Placental epithelial cell (primary cell): ENCODE results near the gene OR8B2. TPM values are rescaled to one million over a fixed set of nuclear protein-coding genes. Genes with fewer than 3 reads are reported as not detected.

Experiments used
- total RNA-seq: library from RNA; depleted of rRNA; stranded (reverse); fragments of >200 nt; gene quantifications from 2 replicates; pipeline ENCODE4 v1.2.3, GENCODE V29; 2012

OR8B2 gene
- total RNA-seq: not detected in 2 replicates

GRCh38 chr11:124384399-124384798, at the start of gene OR8B2:
Gene OR8B2, minus strand, starts transcription at chr11:124384499. Its CDS starts 1,156 bp downstream, at chr11:124383343.

GRCh38 chr11:124424384-124424921, 40.2 kb upstream of the OR8B2 start, which contains the start of gene OR8B4:
Gene OR8B4, minus strand, starts transcription at chr11:124424871. Its CDS starts 0 bp downstream, at chr11:124424871.

GRCh38 chr11:124398924-124399323, 14.6 kb upstream of the OR8B2 start, which contains the start of gene OR8B3:
Gene OR8B3, minus strand, starts transcription at chr11:124399024. Its CDS starts 1,673 bp downstream, at chr11:124397351.

Other genes with a start within 250 kb of the OR8B2 start
- not detected in 2 replicates for gene OR10D3, start 201.2 kb downstream of the OR8B2 start, total RNA-seq
- gene OR8G1, start 143.4 kb downstream of the OR8B2 start, total RNA-seq: not detected in 2 replicates
- not detected in 2 replicates for gene OR8G5, start 128.1 kb downstream of the OR8B2 start, total RNA-seq
- not detected in 2 replicates for gene OR8D1, start 70.5 kb downstream of the OR8B2 start, total RNA-seq
- gene OR8D2, start 64.3 kb downstream of the OR8B2 start, total RNA-seq: not detected in 2 replicates
- not detected in 2 replicates for gene OR8B3, start 14.5 kb upstream of the OR8B2 start, total RNA-seq
- gene OR8B4, start 40.4 kb upstream of the OR8B2 start, total RNA-seq: not detected in 2 replicates
- gene OR8B8, start 61.2 kb upstream of the OR8B2 start, total RNA-seq: not detected in 2 replicates
- gene OR8B12, start 159.2 kb upstream of the OR8B2 start, total RNA-seq: not detected in 2 replicates
- not detected in 2 replicates for gene OR8A1, start 185.5 kb upstream of the OR8B2 start, total RNA-seq
- not detected in 2 replicates for gene PANX3, start 226.9 kb upstream of the OR8B2 start, total RNA-seq
- 24.3 and 28.6 TPM in 2 replicates for gene TBRG1, start 238.4 kb upstream of the OR8B2 start, total RNA-seq